ENCODE results near the gene ERO1B.

DNA sequence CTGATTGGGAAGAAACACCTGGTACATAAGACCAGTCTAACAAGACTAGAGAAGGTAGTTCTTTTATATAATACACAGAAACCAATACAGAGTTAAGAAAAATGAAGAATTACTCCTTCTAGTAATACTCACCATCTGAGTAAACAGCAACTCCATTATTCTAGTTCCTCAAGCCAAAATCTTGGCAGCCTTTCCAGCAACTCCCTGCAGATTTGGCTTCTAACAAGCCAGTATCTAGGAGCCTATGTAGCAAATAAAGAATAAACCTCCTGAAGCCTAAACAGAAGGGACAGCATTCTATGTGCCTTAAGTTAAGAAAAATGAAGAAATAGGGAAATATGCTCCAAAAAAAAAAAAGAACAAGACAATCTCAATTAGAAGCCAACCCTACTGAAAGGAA, 24.5 kb downstream of the ERO1B start:
- TF ChIP-seq POLR2AphosphoS5 (IDR thresholded peaks at IDR 0.05; ENCODE audit: low read depth, low read length) = no peak
- no peak for TF ChIP-seq FOXP2 (optimal IDR thresholded peaks at IDR 0.05; ENCODE audit: borderline replicate concordance, extremely low read depth, extremely low read length, insufficient read depth)
- TF ChIP-seq SIN3A (IDR thresholded peaks at IDR 0.05; ENCODE audit: borderline replicate concordance, insufficient read depth, low read length) = no peak
- no peak for TF ChIP-seq TAF1 (IDR thresholded peaks at IDR 0.05; ENCODE audit: borderline replicate concordance, insufficient read depth, low read length)

All from PFSK-1 (cell line).